T-helper 9 cell (primary cell): ENCODE data around the gene ASB1.

Experiments used
- DNase-seq: peaks from one replicate; pipeline ENCODE4 v3.0.0-alpha.2; 2020

The ASB1 gene

DNA sequence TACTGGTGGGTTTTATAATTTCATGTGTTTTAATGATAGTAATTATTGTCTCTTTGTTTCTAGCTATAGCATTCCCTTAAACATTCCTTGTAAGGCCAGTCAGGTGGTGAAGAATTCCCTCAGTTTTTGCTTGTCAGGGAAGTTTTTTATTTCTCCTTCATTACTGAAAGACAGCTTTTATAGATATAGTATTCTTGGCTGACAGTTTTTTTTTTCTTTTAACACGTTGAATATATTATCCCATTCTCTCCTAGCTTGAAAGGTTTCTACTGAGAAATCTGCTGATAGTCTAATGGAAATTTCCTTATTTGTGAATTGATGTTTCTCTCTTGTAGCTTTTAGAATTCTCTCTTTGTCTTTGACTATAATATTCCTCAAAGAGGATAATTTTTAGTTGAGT, 46.8 kb downstream of the ASB1 start:
- DNase-seq: no peak

DNA sequence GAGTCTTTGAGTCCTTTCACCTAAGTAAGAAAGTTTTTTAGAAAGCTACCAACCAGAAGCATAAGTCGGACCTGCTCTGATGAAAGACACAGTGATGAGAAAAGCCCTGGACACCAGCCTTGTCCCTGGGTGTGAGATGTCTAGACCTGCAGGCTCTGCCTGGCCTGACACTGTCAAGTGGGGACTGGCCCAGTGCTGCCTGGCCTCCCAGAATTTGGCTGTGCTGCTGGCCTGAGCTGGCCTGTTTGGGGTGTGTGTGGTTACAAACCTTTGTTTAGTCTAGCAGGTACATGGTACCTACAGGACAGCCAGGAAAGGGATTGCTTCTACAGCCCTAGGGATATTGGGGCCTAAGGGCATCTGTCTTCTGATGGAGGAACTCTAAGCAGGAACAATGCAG, 48.3 kb downstream of the ASB1 start:
- no peak for DNase-seq

DNA sequence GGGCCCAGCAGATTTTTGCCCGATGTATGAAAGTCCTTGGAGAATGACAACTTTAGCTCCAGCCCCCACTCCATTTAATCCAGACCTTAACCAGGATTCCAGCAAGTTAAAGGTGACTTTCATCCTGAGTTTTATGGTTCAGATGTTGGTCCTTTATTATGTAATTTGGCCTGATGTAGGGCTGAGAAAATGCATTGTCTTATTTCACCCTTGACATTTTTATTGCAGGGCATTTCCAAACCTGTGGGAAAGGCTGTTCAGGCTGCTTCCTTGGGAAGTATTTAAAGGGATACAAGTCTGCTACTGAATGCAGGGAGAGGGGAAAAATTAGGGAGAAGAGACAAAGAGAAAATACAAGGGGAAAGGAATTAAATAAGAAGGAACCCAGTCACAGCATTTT, 48.8 kb downstream of the ASB1 start:
- DNase-seq: no peak

DNA sequence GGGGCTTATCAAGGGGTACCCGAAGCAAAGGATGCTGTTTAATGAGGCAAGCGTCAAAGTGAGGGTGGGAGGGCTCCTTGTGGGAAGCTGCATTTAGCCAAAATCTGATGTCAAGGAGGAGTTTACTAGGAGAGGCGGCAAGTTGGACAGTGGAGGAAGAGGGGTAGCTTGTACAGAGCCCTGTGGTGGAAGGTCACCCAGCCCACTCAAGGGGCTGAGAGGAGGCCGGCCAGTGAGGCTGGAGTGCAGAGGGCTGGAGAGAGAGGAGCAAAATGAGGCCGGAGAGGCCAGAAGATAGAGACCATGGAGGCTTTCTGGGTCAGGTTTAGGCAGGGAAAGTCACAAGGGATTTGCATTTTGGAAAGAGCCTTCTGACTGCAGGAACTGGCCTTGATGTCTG, 49.5 kb downstream of the ASB1 start:
- DNase-seq: no peak

DNA sequence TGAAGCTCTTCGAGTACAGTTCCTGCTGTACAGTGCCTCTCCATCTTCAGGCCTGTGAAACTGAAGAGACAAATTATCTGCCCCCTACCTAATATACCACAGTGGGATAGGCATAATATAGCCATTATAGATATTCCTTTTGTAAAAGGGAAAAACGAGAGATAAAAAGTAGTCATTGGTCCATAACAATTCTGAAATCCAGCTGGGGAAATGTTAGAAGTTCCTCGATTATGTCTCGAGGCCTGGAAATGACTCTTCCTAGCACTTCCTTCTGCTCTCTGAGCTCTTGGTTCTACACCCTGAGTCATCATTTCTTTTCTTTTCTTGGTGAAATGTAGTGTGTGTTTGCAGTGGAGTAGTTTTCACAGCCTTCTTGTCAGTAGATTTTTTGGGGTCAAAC, 51.5 kb downstream of the ASB1 start:
- no peak for DNase-seq

DNA sequence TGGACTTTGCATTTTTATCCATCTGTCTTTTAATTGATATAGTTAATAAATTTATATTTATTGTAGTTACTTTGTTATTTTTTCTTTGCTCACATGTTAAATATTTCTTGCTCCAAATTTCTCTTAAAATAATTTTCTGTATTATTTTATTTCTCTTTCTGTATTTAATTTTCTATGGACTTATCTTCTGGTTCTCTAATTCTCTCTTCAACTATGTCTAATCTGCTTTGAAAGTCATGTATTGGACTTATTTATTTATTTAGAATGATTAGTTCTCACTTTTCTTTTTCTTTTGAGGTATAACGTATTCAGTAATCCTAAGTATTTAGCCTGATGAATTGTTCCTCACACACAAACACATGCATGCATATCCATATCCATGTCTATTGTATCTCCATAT, 53.1 kb downstream of the ASB1 start:
- DNase-seq: no peak

DNA sequence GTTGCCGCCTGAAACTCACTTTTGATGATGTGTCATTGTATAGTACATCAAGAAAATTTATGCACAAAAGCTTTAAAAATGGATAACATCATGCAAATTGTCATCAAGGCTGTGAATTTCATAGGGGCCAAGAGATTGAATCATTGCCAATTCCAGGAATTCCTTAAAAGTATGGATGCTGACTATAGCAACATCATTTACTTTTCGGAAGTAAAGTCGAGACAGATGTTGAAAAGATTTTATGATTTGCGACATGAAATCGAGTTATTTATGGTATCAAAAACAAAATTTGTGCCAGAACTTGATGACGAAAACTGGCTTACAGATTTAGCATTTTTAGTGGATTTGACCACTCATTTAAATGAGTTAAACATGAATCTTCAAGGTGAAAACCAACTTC, 56.3 kb downstream of the ASB1 start:
- DNase-seq: no peak

DNA sequence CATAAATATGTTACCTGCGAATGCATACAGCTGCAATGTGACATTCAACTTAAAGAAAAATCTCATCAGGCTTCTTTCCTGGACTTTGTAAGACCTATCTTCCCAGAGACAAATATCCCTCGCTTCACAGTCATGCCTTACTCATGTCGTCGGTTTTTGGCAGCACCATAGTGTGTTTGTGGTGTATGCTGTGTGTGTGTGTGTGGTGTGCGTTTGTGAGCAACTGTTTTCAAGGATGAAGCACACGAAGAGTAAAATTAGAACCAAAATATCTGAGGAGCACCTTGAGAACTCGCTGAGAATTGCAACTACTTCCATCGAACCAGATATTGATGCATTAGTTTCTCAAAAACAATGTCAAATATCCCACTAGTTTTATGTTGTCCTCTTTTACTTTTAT, 56.9 kb downstream of the ASB1 start:
- no peak for DNase-seq

DNA sequence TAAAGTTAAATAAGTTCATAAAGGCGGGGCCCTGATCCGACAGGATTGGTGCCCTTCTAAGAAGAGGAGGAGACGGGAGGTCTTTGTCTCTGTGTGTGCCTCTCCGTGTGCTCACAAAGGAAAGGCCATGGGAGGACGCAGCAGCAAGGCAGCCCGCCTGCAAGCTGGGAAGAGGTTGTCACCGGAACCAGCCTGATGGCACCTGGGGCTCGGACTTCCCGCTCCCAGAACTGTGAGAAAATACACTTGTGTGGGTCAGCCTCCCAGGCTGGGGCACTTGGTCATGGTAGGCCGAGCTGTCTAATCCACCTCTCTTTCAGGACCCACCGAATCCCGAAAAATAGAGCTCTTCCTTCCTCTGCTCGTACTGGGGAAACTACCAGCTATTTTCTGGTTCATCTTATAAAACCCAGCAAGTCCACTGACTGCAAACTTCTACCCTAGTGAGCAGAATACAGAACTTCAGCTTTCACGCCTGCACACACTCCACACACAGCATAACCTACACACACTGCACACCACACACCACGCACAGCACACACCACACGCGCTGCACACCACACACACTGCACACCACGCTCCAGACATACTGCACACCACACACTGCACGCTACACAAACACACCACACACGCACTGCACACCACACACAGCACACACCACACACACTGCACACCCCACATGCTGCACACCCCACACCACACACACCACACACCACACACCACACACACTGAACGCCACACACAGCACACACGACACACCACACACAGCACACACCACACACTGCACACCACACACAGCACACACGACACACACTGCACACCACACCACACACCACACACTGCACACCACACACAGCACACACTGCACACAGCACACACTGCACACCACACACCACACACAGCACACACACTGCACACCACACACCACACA, 58.1 kb downstream of the ASB1 start:
- DNase-seq: no peak

DNA sequence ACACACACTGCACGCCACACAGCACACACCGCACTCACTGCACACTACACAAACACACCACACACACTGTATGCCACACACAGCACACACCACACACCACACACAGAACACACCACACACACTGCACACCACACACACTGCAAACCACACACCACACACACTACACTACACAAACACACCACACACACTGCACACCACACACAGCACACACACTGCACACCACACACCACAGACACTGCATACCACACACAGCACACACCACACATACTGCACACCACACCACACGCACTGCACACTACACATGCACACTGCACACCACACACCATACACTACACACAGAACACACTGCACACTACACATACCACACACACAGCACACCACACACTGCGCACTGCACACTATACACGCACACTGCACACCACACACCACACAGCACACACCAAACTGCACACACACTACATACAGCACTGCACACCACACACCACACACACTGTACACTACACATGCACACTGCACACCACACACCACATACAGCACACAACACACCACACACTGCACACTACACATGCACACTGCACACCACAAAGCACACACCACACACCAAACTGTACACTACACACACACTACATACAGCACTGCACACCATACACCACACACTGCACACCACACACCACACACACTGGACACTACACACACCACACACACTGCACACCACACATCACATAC, 59.6 kb downstream of the ASB1 start:
- DNase-seq: no peak

DNA sequence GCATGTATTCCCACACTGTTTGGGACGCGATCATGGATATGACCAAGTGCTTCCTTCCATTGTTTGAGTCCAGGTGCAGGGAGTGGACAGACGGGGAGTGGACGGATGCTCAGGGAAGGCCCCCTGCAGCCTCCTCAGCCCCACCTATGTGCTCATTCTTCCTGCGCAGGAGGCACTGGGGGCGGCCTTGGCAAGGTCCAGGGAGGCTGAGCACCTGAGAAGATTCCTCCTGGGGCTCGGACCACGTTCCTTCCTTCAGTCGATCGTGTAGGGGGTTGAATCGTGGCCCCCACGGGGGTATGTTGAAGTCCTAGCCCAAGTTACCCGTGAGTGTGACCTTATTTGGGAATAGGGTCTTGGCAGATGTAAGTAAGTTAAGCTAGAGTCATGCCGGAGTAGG, 60.4 kb downstream of the ASB1 start:
- DNase-seq: no peak

DNA sequence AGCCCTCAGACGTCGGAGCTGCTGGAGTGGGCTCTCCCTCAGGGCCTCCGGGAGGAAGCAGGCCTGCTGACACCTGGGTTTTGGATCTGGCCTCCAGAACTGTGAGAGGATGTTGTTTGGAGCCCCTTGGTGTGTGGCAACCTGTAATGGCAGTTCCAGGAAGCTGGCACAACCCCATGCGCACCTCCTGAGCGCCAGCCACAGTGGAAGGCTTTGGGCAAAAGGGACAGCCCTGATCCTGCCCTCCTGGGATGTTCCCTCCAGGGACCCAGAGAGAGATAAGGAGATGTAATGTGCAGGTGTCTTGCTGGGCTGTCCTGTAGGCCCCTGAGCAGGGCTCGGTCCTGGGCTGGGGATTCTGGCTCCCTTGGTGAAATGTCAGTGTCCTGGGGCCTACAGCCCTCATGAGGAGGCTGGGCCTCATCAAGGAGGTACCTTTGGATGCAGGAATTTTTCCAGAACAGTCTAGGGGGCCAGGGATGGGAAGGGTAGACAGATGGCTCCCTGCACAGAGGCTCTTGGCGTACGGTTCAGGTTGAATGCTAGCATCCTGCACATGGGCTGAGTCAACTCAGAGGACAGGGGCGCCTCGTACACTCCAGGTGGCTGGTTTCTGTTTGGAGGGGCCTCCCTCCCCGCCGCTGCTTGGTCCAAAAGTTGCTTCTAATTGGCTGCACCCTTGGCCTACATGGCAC, 61.1 kb downstream of the ASB1 start:
- DNase-seq: no peak

DNA sequence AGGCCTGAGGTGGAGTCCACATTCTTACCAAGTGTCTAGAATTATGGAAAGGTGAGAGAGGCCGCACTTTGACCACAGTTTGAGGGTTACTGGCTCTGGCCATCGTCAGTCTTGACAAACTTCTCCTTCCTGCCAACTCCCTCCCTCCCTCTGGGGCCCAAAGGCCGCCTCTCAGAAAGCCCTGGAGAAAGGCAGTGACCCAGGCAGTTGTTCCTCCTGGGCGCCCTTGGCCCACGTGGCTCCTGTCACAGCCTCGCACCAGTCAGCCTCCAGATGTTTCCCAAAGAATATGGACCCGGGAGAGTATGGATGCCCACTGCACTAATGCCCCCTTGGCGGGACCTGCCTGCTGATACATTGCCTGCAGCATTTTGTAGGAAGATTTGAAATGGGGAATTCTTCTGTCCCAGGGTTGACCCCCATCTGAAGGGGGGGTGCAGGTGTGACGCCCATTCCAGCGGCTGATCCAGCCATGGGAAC, 61.7 kb downstream of the ASB1 start:
- no peak for DNase-seq

DNA sequence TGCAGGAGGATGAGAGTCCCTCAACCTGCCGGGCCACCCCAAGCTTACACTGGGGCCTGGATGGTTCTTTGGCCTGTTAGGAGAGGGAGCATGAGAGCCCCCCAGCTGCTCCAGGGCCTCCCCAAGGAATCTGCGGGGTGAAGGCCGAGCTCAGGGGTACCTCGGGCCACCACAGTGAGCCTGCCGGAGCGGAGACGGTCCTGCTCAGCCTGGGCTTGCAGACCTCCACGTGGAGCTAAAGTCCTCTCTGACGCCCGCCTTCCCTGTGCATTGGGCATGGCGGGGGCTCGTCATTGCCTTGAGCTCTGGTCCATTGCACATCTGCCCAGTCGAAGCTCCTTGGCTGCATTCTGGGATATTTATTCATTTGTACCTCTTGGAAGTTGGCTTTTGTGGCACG, 62.7 kb downstream of the ASB1 start:
- no peak for DNase-seq

DNA sequence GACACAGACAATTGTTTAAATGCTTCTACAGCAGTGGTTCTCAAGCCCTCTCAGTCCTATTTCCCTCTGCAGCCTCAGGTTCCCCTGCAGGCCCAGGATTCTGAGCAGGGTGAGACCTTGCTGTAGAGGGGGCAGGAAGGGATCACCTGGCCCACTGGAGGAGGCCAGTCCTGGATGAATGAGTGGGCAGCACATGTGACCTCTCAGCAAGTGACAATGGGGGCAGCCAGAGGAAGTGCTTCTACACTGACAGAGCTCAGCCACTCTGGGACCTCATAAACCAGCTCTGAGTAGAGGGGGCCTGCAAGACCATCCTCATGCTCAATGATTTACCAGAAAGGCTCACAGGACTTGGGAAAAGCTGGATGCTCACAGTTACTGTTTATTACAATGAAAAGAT, 63.2 kb downstream of the ASB1 start:
- no peak for DNase-seq

DNA sequence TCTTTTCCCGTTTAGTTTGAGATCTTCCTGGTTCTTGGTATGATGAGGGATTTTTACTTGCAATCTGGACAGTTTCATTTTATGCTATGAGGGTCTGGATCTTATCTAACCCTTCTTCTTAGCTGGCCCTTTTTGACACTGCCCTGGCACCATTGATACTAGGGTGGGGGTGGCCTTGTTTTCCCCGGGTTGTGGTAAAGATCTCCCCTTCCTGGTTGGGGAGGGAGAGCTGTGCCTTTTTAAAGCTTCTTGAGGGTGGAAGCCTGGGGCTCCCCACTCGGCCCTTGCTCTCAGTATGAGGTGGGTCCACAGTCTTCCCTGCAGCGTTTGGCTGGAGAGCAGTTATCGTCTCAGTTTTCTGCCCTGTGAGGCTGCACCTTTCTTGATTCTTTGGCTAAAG, 66.1 kb downstream of the ASB1 start:
- no peak for DNase-seq

DNA sequence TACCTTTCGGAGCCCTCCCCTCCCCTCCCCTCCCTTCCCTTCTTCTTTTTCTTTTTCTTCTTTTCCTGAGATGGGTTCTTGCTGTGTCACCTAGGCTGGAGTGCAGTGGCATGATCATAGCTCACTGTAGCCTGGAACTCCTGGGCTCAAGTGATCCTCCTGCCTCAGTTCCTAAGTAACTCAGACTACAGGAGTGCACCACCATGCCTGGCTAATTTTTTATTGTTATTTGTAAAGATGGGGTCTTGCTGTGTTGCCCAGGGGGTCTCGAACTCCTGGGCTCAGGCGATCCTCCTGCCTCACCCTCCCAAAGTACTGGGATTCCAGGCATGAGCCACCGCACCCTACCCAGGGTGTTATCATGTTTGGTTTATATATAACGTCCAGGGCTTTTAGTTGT, 66.7 kb downstream of the ASB1 start:
- DNase-seq: no peak

DNA sequence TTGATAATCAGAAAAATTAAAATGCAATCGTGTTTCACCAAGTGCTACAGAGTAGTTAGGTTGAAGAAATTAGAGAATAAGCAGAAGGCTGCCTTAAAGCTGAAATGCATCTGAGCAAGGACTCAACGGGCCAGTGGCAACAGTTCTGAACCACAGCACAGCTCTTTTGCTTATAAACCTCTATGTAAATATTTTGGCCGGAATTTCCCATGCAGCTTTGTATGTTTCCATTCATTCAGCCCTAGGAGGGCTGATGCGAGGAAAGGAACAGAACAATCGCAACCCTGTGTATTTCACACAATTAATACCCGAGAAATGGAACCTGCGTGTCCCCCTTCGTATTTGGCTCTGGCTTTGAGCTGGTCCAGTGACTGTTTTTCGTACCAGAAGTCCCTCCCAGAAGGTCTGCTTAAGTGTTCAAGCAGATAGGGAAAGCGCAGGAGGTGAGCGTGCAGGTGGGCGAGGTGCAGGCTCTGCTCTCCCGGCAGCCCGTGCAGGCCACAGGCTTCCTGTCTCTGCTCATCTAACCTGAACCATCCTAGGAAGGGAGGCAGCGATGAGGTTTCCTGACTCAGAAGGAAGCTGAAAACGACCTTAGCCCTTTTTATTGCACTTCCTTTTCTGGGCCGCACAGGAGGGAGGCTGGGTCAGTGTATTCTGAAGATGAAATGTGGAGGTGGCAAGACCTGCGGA, 67.3 kb downstream of the ASB1 start:
- no peak for DNase-seq

DNA sequence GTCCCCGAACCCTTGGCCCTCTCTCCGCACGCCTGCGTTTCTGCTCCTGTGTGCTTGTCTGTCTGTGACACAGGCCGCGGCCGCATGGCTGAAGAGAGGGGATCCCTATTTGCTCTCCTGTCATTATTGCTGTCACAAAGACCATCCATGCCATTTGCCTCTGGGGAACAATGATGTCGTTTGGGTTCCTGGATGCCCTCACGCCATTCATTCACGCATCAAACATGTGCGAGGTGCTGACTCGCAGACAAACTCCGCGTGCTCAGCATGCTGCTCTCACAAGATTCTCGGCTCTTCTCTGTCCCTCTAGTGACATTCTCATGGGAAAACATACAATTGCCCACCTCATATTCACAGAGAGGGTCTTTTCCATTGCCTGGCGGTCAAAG, 67.8 kb downstream of the ASB1 start:
- DNase-seq: no peak

DNA sequence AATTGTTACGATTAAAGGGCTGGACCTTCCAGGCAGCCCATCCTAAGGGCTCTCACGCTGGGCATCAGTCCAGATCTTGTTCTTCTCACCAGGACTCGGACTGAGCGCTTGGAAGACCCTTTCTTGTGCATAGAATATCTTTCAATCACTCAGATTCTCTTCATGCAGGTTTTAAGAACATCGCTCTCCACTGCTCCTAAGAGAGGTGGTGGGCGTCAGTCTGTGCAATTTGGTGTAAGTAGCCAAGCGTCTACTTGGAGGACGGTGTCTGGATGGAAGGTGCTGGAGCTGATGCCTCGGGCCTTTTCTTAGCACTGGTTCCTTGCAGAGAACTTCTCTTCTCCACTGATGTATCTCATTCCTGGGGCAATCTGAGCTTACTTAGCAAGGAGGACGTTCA, 68.7 kb downstream of the ASB1 start:
- no peak for DNase-seq

DNA sequence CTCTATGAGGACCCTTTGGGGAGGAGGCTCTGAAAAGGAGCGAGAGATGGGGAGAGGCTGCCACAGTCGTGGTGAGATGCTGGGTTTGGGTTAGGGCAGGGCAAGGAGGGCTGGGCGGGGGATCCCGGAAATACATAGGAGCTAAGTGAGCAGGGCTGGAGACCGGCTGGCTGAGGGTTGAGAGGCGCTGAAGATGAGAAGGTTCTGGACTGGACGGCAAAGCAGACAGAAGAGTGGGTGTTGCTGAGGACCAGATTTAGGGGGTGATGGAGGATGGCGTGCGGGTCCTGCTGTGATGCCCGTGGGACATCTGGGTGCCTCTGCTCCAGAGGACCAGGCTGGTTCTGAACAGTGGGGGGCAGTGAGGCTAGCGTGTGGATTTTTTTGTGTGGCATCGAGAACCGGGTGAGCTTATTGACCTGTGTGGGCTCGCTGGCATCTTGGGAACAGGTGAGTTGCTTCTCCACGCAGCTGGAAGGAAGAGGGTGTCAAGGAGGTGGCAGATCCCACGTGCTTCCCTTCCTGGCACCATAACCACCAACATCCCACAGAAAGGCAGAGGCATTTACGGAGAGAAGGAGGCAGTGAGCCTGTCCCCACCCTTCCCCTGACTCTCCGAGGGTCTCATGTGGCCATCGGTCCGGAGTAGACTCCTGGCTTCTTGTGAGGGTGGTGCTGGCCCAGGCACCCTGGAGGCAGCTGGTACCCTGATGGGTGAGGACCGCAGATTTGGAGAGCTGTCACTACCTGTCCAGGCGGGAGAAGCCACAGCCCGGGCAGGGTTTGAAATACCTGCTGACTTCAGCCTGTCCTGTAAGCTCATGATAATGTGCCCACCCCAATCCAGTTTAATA, 70.3 kb downstream of the ASB1 start:
- no peak for DNase-seq

DNA sequence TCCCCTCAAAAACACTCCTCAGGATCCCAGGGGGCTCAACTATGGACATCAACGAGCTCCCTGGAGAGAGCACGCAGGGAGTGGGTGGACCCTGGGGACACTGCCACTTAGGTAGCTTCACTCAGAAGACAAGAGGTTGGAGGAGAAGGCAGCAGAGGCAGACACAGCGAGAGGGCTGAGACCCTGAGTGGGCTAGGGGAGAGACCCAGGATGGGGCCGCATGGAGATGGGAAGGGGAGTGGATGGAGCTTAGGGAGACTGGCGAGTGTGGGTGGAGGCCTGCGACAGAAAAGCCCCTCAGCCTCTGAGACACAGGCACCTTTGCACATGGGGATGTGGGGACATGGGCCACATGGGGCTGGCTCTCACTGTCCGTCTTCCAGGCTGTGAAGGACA, 70.9 kb downstream of the ASB1 start:
- DNase-seq: no peak
